Body of pancreas (tissue), 4 donors: ENCODE measurements around the gene DHX16. TPM values are rescaled to one million over a fixed set of nuclear protein-coding genes. Genes with fewer than 3 reads are reported as not detected.
"Not testable (repeated sequence)": the region's sequence is repeated elsewhere in the genome, so short reads cannot be mapped to it uniquely, and the experiment has no call there.

ENCODE experiments used
- ATAC-seq: fragments of 150-250 bp; one replicate; pipeline ENCODE4 v1.9.1; 2016
- DNase-seq, 4 donors: peaks; one replicate each; pipeline ENCODE4 v3.0.0-alpha.2; 2019
- H3K27ac ChIP-seq, 4 donors: fragments of 200-600 bp; sonication (generic); 1 replicate in 3 of 4; 2 replicates in 1 of 4; pipeline versions ENCODE4 v1.5.1 to v1.6.1; 2016 to 2019; ENCODE audit warnings: mild to moderate bottlenecking in 1 of 4, mixed read lengths in 1 of 4, moderate library complexity in 1 of 4
- H3K27me3 ChIP-seq, 2 donors: fragments of 200-600 bp; sonication (generic); one replicate each; pipeline ENCODE4 v1.6.0; 2016; ENCODE audit warnings: mild to moderate bottlenecking in 1 of 2
- H3K36me3 ChIP-seq, 2 donors: fragments of 200-600 bp; sonication (generic); replicated peaks in 1 of 2; 2 replicates each; pipeline ENCODE4 v1.5.1; 2016; ENCODE audit warnings: low read depth in 2 of 2; ENCODE audit not compliant: insufficient read depth in 1 of 2
- H3K4me1 ChIP-seq: fragments of 200-600 bp; sonication (generic); one replicate; pipeline ENCODE4 v1.6.0; 2016
- H3K4me3 ChIP-seq, 2 donors: fragments of 200-600 bp; sonication (generic); 1 replicate in 1 of 2; 2 replicates in 1 of 2; pipeline ENCODE4 v1.5.1; 2016 to 2019
- H3K9me3 ChIP-seq, 3 donors: fragments of 200-600 bp; sonication (generic); 1 replicate in 2 of 3; 2 replicates in 1 of 3; pipeline ENCODE4 v1.5.1; 2016
- CTCF ChIP-seq, 7 experiments: fragments of 450-650 bp in 4 of 7; fragments of 200-600 bp in 3 of 7; sonication (generic) in 3 of 7; IDR thresholded peaks; one replicate each; pipeline ENCODE4 v1.5.1; 2016 to 2019; ENCODE audit warnings: antibody characterized with exemption in 7 of 7
- POLR2A ChIP-seq, 3 donors: fragments of 450-650 bp; IDR thresholded peaks; one replicate each; pipeline ENCODE4 v1.6.1; 2016; ENCODE audit warnings: antibody characterized with exemption in 3 of 3, mild to moderate bottlenecking in 2 of 3
- WGBS, 2 donors: methylation state at CpG; one replicate each; pipeline ENCODE4 v1.1.5; 2017; 5-methylcytosine and 5-hydroxymethylcytosine counted together
- intact Hi-C: fragments of 100-400 bp; cut with DNase I; formaldehyde crosslinking; loops from one replicate; pipeline ENCODE4 v1.15.1; 2023
- total RNA-seq, 2 donors: library from RNA; depleted of rRNA; stranded (reverse); fragments of >200 nt; gene quantifications; one replicate each; pipeline ENCODE4 v1.1.0, GENCODE V29; 2016

The DHX16 gene
- total RNA-seq, result 10 to 100 TPM; 12.2 to 24.4 TPM

GRCh38 chr6:30672445-30673253 lies at the start of gene DHX16:
TSS of gene DHX16 (minus strand) at chr6:30673006. CDS start at chr6:30672841, 165 bp downstream.
- peaks cover 0 to 9% of the 10 kb centered on the region in 2 donors for H3K36me3 ChIP-seq
- DNase-seq (peak; percentile 96 to 98 (median 96)), ATAC-seq (peak; percentile 95)
- H3K9me3 ChIP-seq, result no peaks in the 10 kb centered on the region
- intact Hi-C loops, result no loop called here
- peak in 2 of 3 donors; percentile 55 to 69 for TF ChIP-seq POLR2A (IDR thresholded peaks at IDR 0.05)
- TF ChIP-seq CTCF (IDR thresholded peaks at IDR 0.05), result peak; percentile 80 to 97 (median 95)
- H3K4me3 ChIP-seq, result peak within 1 kb of the TSS; percentile 71 to 100
- peak within 1 kb of the TSS; percentile 52 to 85 (median 66) for H3K27ac ChIP-seq
- peaks cover 16% of the 10 kb centered on the region for H3K4me1 ChIP-seq
- WGBS, 2 donors, result 0 to 1% methylated on average over 24 to 57 of the region's 57 CpGs
- H3K27me3 ChIP-seq, result no peaks in the 10 kb centered on the region

GRCh38 chr6:30722025-30722279 lies 49.1 kb upstream of the DHX16 start:
- H3K27me3 ChIP-seq, ATAC-seq, DNase-seq, H3K9me3 ChIP-seq, intact Hi-C loops: not testable (repeated sequence)
- 18 to 52% methylated on average over 10 of the region's 10 CpGs for WGBS, 2 donors
- Histone ChIP-seq H3K27ac (peak overlapping the region; percentile 90 to 97 (median 90)), H3K4me1 (peaks cover 50% of the 10 kb centered on the region), H3K36me3 (peaks cover 9 to 20% of the 10 kb centered on the region in 2 donors), H3K4me3 (peak overlapping the region; percentile 2 to 42)

- Histone ChIP-seq H3K4me3 (peak overlapping the region; percentile 80 to 86), H3K27ac (peak overlapping the region; percentile 90 to 97 (median 90)), H3K9me3 (no peaks in the 10 kb centered on the region), H3K4me1 (peaks cover 55% of the 10 kb centered on the region), H3K36me3 (peaks cover 9 to 19% of the 10 kb centered on the region in 2 donors), H3K27me3 (no peaks in the 10 kb centered on the region)
- intact Hi-C loops, result no loop called here
- TF ChIP-seq CTCF (IDR thresholded peaks at IDR 0.05) (peak; percentile 32 to 79 (median 61)), POLR2A (IDR thresholded peaks at IDR 0.05) (peak in 2 of 3 donors; percentile 37 to 39)
- ATAC-seq, result peak; percentile 60
- WGBS, 2 donors, result 3 to 12% methylated on average over 29 to 71 of the region's 71 CpGs
- DNase-seq, result peak; percentile 91 to 93 (median 92)
Measured at GRCh38 chr6:30721198-30722024, 48.6 kb upstream of the DHX16 start.

- Histone ChIP-seq H3K4me1 (peaks cover 60% of the 10 kb centered on the region), H3K27me3 (no peaks in the 10 kb centered on the region), H3K9me3 (no peaks in the 10 kb centered on the region), H3K4me3 (peak overlapping the region; percentile 80 to 86), H3K36me3 (peaks cover 9 to 19% of the 10 kb centered on the region in 2 donors), H3K27ac (peak overlapping the region; percentile 90 to 97 (median 90))
- DNase-seq (peak; percentile 69 to 79 (median 72)), ATAC-seq (no peak)
- WGBS, 2 donors, result 0% methylated on average over 24 to 29 of the region's 29 CpGs
- TF ChIP-seq POLR2A (IDR thresholded peaks at IDR 0.05) (no peak), CTCF (IDR thresholded peaks at IDR 0.05) (no peak)
- intact Hi-C loops, result no loop called here
Measured at GRCh38 chr6:30720738-30721197, 48.0 kb upstream of the DHX16 start.
